Activated naive CD4-positive, alpha-beta T cell treated with anti-CD3 and anti-CD28 coated beads for 36 hours (primary cell): ENCODE data around the gene CPA2. TPM values are rescaled to one million over a fixed set of nuclear protein-coding genes. Genes with fewer than 3 reads are reported as not detected.
"Not testable (repeated sequence)": the region's sequence is repeated elsewhere in the genome, so short reads cannot be mapped to it uniquely, and the experiment has no call there.

Source experiments
- CTCF ChIA-PET: fragments of 350-600 bp; sonication (Branson Sonifier 250); formaldehyde crosslinking; loops from one replicate; lab custom pipeline; 2021; ENCODE audit warnings: antibody characterized with exemption; lab: Charles Lee
- DNase-seq: peaks from one replicate; pipeline ENCODE4 v3.0.0-alpha.2; 2020
- H3K27ac Mint-ChIP-seq: one replicate; pipeline ENCODE4 v1.8.0; 2021; ENCODE audit warnings: mild to moderate bottlenecking, mixed read lengths
- H3K27me3 Mint-ChIP-seq: one replicate; pipeline ENCODE4 v1.8.0; 2021; ENCODE audit warnings: low read depth, mixed read lengths
- H3K36me3 Mint-ChIP-seq: one replicate; pipeline ENCODE4 v1.8.0; 2021; ENCODE audit warnings: low read depth, mixed read lengths
- H3K4me1 Mint-ChIP-seq: one replicate; pipeline ENCODE4 v1.8.0; 2021; ENCODE audit warnings: low read depth, mixed read lengths
- H3K4me3 Mint-ChIP-seq: one replicate; pipeline ENCODE4 v1.8.0; 2021; ENCODE audit warnings: mild to moderate bottlenecking, moderate library complexity, mixed read lengths
- H3K9me3 Mint-ChIP-seq: one replicate; pipeline ENCODE4 v1.8.0; 2021; ENCODE audit warnings: mixed read lengths
- intact Hi-C: fragments of 100-400 bp; cut with micrococcal nuclease; formaldehyde crosslinking; loops from one replicate; pipeline ENCODE4 v1.15.1; 2023
- total RNA-seq, 2 experiments: library from RNA; stranded (reverse); gene quantifications; one replicate each; pipeline ENCODE4 v1.2.3, GENCODE V29; 2021

The CPA2 gene
- total RNA-seq, 2 experiments from 2014 or later: not detected

- Mint-ChIP-seq H3K36me3 (no peaks in the 10 kb centered on the region), H3K9me3 (no peaks in the 10 kb centered on the region), H3K4me1 (no peaks in the 10 kb centered on the region), H3K27ac (no peak overlapping the region), H3K4me3 (no peak overlapping the region), H3K27me3 (peaks cover 3% of the 10 kb centered on the region)
- CTCF ChIA-PET: interaction anchor here (0.9 kb wide), 1 partner anchor 526 kb away, joined by 3 read pairs; no protein-coding TSS in a partner anchor
- DNase-seq: no peak
- intact Hi-C loops: no loop called here
These were observed 34.5 kb upstream of the CPA2 start for GRCh38 chr7:130232209-130232608.

GRCh38 chr7:130234078-130234477 is 32.6 kb upstream of the CPA2 start:
- no peaks in the 10 kb centered on the region for H3K4me1 Mint-ChIP-seq
- H3K27ac Mint-ChIP-seq: no peak overlapping the region
- DNase-seq: no peak
- H3K4me3 Mint-ChIP-seq: no peak overlapping the region
- H3K36me3 Mint-ChIP-seq: no peaks in the 10 kb centered on the region
- CTCF ChIA-PET: no interaction called here
- intact Hi-C loops: no loop called here
- peaks cover 3% of the 10 kb centered on the region for H3K27me3 Mint-ChIP-seq
- no peaks in the 10 kb centered on the region for H3K9me3 Mint-ChIP-seq

- H3K4me3 Mint-ChIP-seq, H3K27me3 Mint-ChIP-seq, H3K36me3 Mint-ChIP-seq, DNase-seq, H3K9me3 Mint-ChIP-seq, H3K27ac Mint-ChIP-seq, intact Hi-C loops, H3K4me1 Mint-ChIP-seq: not testable (repeated sequence)
- CTCF ChIA-PET: interaction anchor here (0.6 to 0.9 kb wide), 3 partner anchors 37 to 136 kb away, joined by 4 to 7 read pairs (median 4); no protein-coding TSS in a partner anchor
These were observed 30.3 kb upstream of the CPA2 start for GRCh38 chr7:130236361-130236760.

GRCh38 chr7:130240240-130240639 is 26.4 kb upstream of the CPA2 start:
- CTCF ChIA-PET: interaction anchor here (0.6 to 1.9 kb wide), 3 partner anchors 59 to 324 kb away, joined by 3 to 8 read pairs (median 3); no protein-coding TSS in a partner anchor
- intact Hi-C loops: loop anchor here (5.0 kb wide), 1 partner anchor 67 kb away; no protein-coding TSS in a partner anchor

GRCh38 chr7:130242198-130243014 is 24.3 kb upstream of the CPA2 start:
- no peak overlapping the region for H3K4me3 Mint-ChIP-seq
- peaks cover 9% of the 10 kb centered on the region for H3K4me1 Mint-ChIP-seq
- H3K9me3 Mint-ChIP-seq: peaks cover 5% of the 10 kb centered on the region
- H3K27me3 Mint-ChIP-seq: no peaks in the 10 kb centered on the region
- H3K36me3 Mint-ChIP-seq: no peaks in the 10 kb centered on the region
- intact Hi-C loops: loop anchor here (1.0 to 5.0 kb wide), 7 partner anchors 65 to 590 kb away; partner anchors contain the start of gene KLHDC10
- H3K27ac Mint-ChIP-seq: no peak overlapping the region
- peak; percentile 76 for DNase-seq
- CTCF ChIA-PET: interaction anchor here (0.7 to 2.1 kb wide), 10 partner anchors 13 to 590 kb away, joined by 3 to 20 read pairs (median 5); no protein-coding TSS in a partner anchor

More at GRCh38 chr7:130240240-130240639, 26.4 kb upstream of the CPA2 start:
- Mint-ChIP-seq H3K27ac (no peak overlapping the region), H3K36me3 (no peaks in the 10 kb centered on the region), H3K4me3 (no peak overlapping the region), H3K27me3 (no peaks in the 10 kb centered on the region), H3K4me1 (peaks cover 9% of the 10 kb centered on the region), H3K9me3 (no peaks in the 10 kb centered on the region)
- no peak for DNase-seq

- intact Hi-C loops: loop anchor here (2.0 to 5.0 kb wide), 3 partner anchors 64 to 453 kb away; partner anchors contain the start of gene KLHDC10
- not testable (repeated sequence) for H3K4me3 Mint-ChIP-seq, H3K36me3 Mint-ChIP-seq, H3K27me3 Mint-ChIP-seq, H3K4me1 Mint-ChIP-seq, H3K9me3 Mint-ChIP-seq, DNase-seq, H3K27ac Mint-ChIP-seq
- CTCF ChIA-PET: interaction anchor here (0.6 to 2.1 kb wide), 20 partner anchors 15 to 604 kb away, joined by 3 to 20 read pairs (median 3); no protein-coding TSS in a partner anchor
These were observed 23.2 kb upstream of the CPA2 start for GRCh38 chr7:130243486-130243885.

- DNase-seq, H3K27ac Mint-ChIP-seq, CTCF ChIA-PET, H3K27me3 Mint-ChIP-seq, intact Hi-C loops, H3K4me1 Mint-ChIP-seq, H3K4me3 Mint-ChIP-seq, H3K9me3 Mint-ChIP-seq, H3K36me3 Mint-ChIP-seq: not testable (repeated sequence)
These were observed 20.2 kb upstream of the CPA2 start for GRCh38 chr7:130246491-130246890.

- intact Hi-C loops, H3K4me1 Mint-ChIP-seq, H3K27ac Mint-ChIP-seq, H3K27me3 Mint-ChIP-seq, DNase-seq, H3K4me3 Mint-ChIP-seq, H3K9me3 Mint-ChIP-seq, H3K36me3 Mint-ChIP-seq, CTCF ChIA-PET: not testable (repeated sequence)
These were observed 17.8 kb upstream of the CPA2 start for GRCh38 chr7:130248842-130249241.

- H3K27me3 Mint-ChIP-seq, H3K9me3 Mint-ChIP-seq, H3K4me1 Mint-ChIP-seq, intact Hi-C loops, CTCF ChIA-PET, H3K27ac Mint-ChIP-seq, DNase-seq, H3K4me3 Mint-ChIP-seq, H3K36me3 Mint-ChIP-seq: not testable (repeated sequence)
These were observed 17.0 kb upstream of the CPA2 start for GRCh38 chr7:130249626-130250025.

GRCh38 chr7:130254555-130254954 is 12.1 kb upstream of the CPA2 start:
- Mint-ChIP-seq H3K4me3 (no peak overlapping the region), H3K36me3 (peaks cover 1% of the 10 kb centered on the region), H3K27me3 (no peaks in the 10 kb centered on the region), H3K27ac (no peak overlapping the region), H3K9me3 (peaks cover 21% of the 10 kb centered on the region), H3K4me1 (no peaks in the 10 kb centered on the region)
- no peak for DNase-seq
- intact Hi-C loops: no loop called here
- CTCF ChIA-PET: no interaction called here

GRCh38 chr7:130256704-130257103 is 10.0 kb upstream of the CPA2 start:
- no peak for DNase-seq
- Mint-ChIP-seq H3K9me3 (peaks cover 26% of the 10 kb centered on the region), H3K4me3 (no peak overlapping the region), H3K27me3 (no peaks in the 10 kb centered on the region), H3K4me1 (no peaks in the 10 kb centered on the region), H3K36me3 (peaks cover 1% of the 10 kb centered on the region), H3K27ac (no peak overlapping the region)
- CTCF ChIA-PET: interaction anchor here (0.9 kb wide), 1 partner anchor 11 kb away, joined by 4 read pairs; no protein-coding TSS in a partner anchor
- intact Hi-C loops: no loop called here

- Mint-ChIP-seq H3K27ac (no peak overlapping the region), H3K4me1 (no peaks in the 10 kb centered on the region), H3K27me3 (no peaks in the 10 kb centered on the region), H3K4me3 (no peak overlapping the region), H3K36me3 (peaks cover 1% of the 10 kb centered on the region), H3K9me3 (peaks cover 23% of the 10 kb centered on the region)
- intact Hi-C loops: no loop called here
- no peak for DNase-seq
- CTCF ChIA-PET: no interaction called here
These were observed 8.1 kb upstream of the CPA2 start for GRCh38 chr7:130258494-130259078.
